ENCODE data around the gene RAD17. TPM values are rescaled to one million over a fixed set of nuclear protein-coding genes. Genes with fewer than 3 reads are reported as not detected.
"Not testable (repeated sequence)": the region's sequence is repeated elsewhere in the genome, so short reads cannot be mapped to it uniquely, and the experiment has no call there.

Gene RAD17
- total RNA-seq, 2 donors from 2014 or later, result 17.2 to 17.8 TPM

DNA sequence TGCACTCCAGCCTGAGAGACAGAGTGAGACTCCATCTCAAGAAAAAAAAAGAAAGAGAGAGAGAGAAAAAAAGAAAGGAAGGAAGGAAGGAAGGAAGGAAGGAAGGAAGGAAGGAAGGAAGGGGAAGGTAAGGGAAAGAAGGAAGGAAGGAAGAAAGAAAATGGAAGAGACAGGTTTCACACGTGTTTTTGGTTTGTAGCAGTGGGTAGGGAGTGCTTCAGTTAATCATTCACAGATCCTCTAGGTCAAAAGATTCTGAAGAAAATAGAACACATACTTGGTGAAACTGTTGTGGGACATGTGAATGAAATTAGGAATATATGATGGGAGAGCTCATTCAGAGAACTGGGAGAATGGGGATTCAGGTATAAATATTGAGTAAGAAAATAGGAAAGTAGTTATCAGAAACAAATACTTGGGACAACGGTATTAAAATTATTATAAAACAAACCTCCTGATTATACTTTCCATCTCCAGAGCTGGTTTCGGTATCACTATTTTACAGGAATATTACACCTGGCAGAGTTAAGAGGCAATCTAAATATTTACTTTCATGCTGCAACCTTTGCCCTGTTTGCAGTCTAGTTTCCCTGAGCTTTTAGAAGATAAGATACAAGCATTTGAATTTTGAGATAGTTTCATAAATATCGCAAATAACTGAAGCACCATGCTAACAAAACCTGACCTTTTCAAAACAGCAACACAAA is 82.5 kb downstream of the RAD17 start:
- no peak for DNase-seq
- intact Hi-C loops (cut with DNase I, micrococcal nuclease), result no loop called here
- ATAC-seq, result peak; percentile 74

GRCh38 chr5:69453487-69453886 is 83.9 kb downstream of the RAD17 start:
- ATAC-seq; DNase-seq; intact Hi-C loops (cut with DNase I, micrococcal nuclease): not testable (repeated sequence)

GRCh38 chr5:69454460-69455249 is 85.0 kb downstream of the RAD17 start:
- DNase-seq (peak; percentile 34 to 46), ATAC-seq (peak; percentile 81)
- intact Hi-C loops (cut with DNase I, micrococcal nuclease), result no loop called here

DNA sequence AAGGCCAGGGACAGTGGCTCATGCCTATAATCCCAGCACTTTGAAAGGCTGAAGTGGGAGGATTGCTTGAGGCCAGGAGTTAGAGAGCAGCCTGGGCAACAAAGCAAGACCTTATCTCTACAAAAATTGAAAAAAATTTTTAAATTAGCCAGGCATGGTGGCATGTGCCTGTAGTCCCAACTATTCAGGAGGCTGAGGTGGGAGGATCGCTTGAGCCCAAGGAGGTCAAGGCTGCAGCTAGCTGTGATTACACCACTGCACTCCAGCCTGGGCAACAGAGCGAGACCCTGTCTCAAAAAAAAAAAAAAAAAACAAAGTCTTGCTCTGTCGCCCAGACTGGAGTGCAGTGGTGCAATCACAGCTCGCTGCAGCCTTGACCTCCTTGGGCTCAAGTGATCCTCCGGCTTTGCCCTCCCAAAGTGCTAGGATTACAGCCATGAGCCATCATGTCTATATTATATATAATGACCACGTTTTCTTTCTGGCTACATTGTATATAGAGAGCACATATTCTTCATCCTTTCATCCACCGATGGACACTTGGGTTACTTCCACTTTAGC is 85.9 kb downstream of the RAD17 start:
- intact Hi-C loops (cut with DNase I, micrococcal nuclease); DNase-seq; ATAC-seq: not testable (repeated sequence)

GRCh38 chr5:69462170-69462569 is 92.6 kb downstream of the RAD17 start:
- ATAC-seq, result no peak
- DNase-seq, result no peak
- intact Hi-C loops (cut with DNase I, micrococcal nuclease), result no loop called here

Other genes with a start within 250 kb of the RAD17 start
- gene CCNB1, start 202.7 kb upstream of the RAD17 start, total RNA-seq, result 10 to 100 TPM; 13.2 to 28.3 TPM
- 1 to 10 TPM; 3.0 to 5.0 TPM for gene CENPH, start 180.2 kb upstream of the RAD17 start, total RNA-seq
- gene CDK7, start 134.9 kb upstream of the RAD17 start, total RNA-seq, result 10 to 100 TPM; 22.1 to 25.2 TPM
- gene CCDC125, start 37.0 kb upstream of the RAD17 start, total RNA-seq, result 10 to 100 TPM; 20.3 to 26.3 TPM
- 10 to 100 TPM; 26.3 to 33.2 TPM for gene AK6, start 298 bp upstream of the RAD17 start, total RNA-seq
- 10 to 100 TPM; 38.4 to 53.9 TPM for gene TAF9, start 298 bp upstream of the RAD17 start, total RNA-seq
- gene MARVELD2, start 45.3 kb downstream of the RAD17 start, total RNA-seq, result 10 to 100 TPM; 56.0 to 56.6 TPM
- gene OCLN, start 123.0 kb downstream of the RAD17 start, total RNA-seq, result 100 to 1,000 TPM; 127 to 129 TPM
- gene GTF2H2C, start 190.4 kb downstream of the RAD17 start, total RNA-seq, result 10 to 100 TPM; 20.3 to 24.8 TPM